GM12891 (cell line): ENCODE measurements around the gene MYO5B.

Experiments
- POLR2A ChIP-seq: IDR thresholded peaks from 2 replicates; pipeline ENCODE4 v1.6.1; 2011; ENCODE audit warnings: low read depth, low read length, control low read depth
- POLR2AphosphoS5 ChIP-seq: IDR thresholded peaks from 2 replicates; pipeline ENCODE4 v1.6.1; 2011; ENCODE audit warnings: low read depth, low read length, control low read depth
- POU2F2 ChIP-seq: IDR thresholded peaks from 2 replicates; pipeline ENCODE4 v1.6.1; 2011; ENCODE audit warnings: low read depth, mild to moderate bottlenecking, control low read depth, low read length, moderate library complexity
- SPI1 ChIP-seq: IDR thresholded peaks from 2 replicates; pipeline ENCODE4 v1.6.1; 2011; ENCODE audit warnings: low read depth, low read length, control low read depth
- TAF1 ChIP-seq: IDR thresholded peaks from 2 replicates; pipeline ENCODE4 v1.6.1; 2011; ENCODE audit warnings: low read depth, low read length, control low read depth

DNA sequence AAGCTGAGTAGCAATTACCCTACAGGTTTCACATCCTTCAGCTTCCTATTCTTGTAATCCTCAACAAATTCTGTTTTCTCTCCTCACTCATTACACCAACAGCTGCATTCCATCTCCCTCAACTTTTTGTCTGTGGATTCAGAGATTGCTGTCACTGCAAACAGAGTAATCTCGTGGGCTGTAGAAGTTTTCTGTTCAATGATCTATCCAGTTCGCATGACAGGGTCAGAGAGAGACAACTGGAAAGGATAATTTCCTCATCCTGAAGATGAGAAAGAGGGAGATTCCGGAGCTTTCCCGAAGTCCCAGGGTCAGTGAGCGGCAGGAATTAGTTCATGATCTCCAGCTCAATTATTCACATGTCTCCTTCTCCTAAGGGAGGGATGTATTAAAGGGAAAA lies 75.7 kb downstream of the MYO5B start:
- no peak for TF ChIP-seq POLR2A
- TF ChIP-seq POLR2AphosphoS5: no peak
- TF ChIP-seq SPI1: no peak
- TF ChIP-seq TAF1: no peak
- TF ChIP-seq POU2F2: no peak
